Measurements from ENCODE around the gene FILIP1.

GRCh38 chr6:75268121-75268987, 225.2 kb downstream of the FILIP1 start:
- TF ChIP-seq SUZ12 (IDR thresholded peaks at IDR 0.05; ENCODE audit: extremely low read depth, insufficient read depth, insufficient read length) (no peak), YY1 (IDR thresholded peaks at IDR 0.05; ENCODE audit: insufficient read depth, insufficient read length) (no peak), ZNF274 (IDR thresholded peaks at IDR 0.05; ENCODE audit: low read depth, low read length) (no peak)
